ENCODE measurements around the gene NXPE4.

- TF ChIP-seq CTCF (IDR thresholded peaks at IDR 0.05; ENCODE audit: extremely low read depth in 1 of 2, insufficient read depth in 1 of 2, low read depth in 1 of 2, low read length in 2 of 2) (no peak), POLR2A (IDR thresholded peaks at IDR 0.05; ENCODE audit: low read depth, low read length) (no peak)
These were observed 10.6 kb upstream of the NXPE4 start for GRCh38 chr11:114606003-114606801.
